Suprapubic skin (tissue), 4 donors: Measurements from ENCODE around the gene CCNI.
A peak's percentile ranks its signal among the peaks of the same experiment; 100 is the strongest.

ENCODE experiments used
- CTCF ChIP-seq, 2 donors: fragments of 200-600 bp in 1 of 2; fragments of 450-650 bp in 1 of 2; sonication (generic) in 1 of 2; IDR thresholded peaks; one replicate each; pipeline ENCODE4 v1.5.1; 2016 to 2019; ENCODE audit warnings: antibody characterized with exemption in 2 of 2, mild to moderate bottlenecking in 1 of 2, moderate library complexity in 1 of 2
- EP300 ChIP-seq: sonication (generic); formaldehyde crosslinking; IDR thresholded peaks from one replicate; pipeline ENCODE4 v1.6.1; 2017; ENCODE audit warnings: antibody characterized with exemption
- POLR2A ChIP-seq, 2 donors: fragments of 450-650 bp; IDR thresholded peaks; one replicate each; pipeline ENCODE4 v1.6.1; 2017; ENCODE audit warnings: antibody characterized with exemption in 2 of 2, mild to moderate bottlenecking in 2 of 2, moderate library complexity in 2 of 2
- POLR2AphosphoS5 ChIP-seq, 3 donors: sonication (generic); formaldehyde crosslinking; IDR thresholded peaks; one replicate each; pipeline ENCODE4 v1.6.1; 2017; ENCODE audit warnings: antibody characterized with exemption in 3 of 3

- TF ChIP-seq CTCF (IDR thresholded peaks at IDR 0.05), result no peak
- TF ChIP-seq POLR2A (IDR thresholded peaks at IDR 0.05), result peak in 1 of 2 donors; percentile 43
- peak in 2 of 3 donors; percentile 44 to 92 for TF ChIP-seq POLR2AphosphoS5 (IDR thresholded peaks at IDR 0.05)
- no peak for TF ChIP-seq EP300
Measured at GRCh38 chr4:77075869-77076799, at the start of gene CCNI.
